Measurements from ENCODE around the gene PSG7. TPM values are rescaled to one million over a fixed set of nuclear protein-coding genes. Genes with fewer than 3 reads are reported as not detected.
"Not testable (repeated sequence)": the region's sequence is repeated elsewhere in the genome, so short reads cannot be mapped to it uniquely, and the experiment has no call there.

Gene PSG7
- total RNA-seq, 1 experiment from 2014 or later: not detected

DNA sequence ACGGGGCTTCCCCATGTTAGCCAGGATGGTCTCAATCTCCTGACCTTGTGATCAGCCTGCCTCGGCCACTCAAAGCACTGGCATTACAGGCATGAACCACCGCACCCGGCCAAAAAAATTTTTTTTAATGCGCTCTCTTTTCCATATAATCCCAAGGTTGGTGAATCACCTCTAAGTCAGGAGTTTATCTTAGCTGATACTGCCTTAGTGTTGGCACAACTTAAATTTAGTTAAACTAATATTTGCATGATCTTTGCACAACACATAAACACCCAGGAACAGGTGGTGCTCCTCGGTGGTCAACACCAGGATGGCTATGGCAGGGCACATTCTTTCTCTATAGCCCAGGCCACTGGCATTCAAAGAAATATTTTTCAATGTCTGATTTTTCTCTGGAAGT lies 24.1 kb upstream of the PSG7 start:
- intact Hi-C loops (cut with micrococcal nuclease): no loop called here
- ChIA-PET CTCF (no interaction called here), POLR2A (no interaction called here)
- TF ChIP-seq, protein P1, sequence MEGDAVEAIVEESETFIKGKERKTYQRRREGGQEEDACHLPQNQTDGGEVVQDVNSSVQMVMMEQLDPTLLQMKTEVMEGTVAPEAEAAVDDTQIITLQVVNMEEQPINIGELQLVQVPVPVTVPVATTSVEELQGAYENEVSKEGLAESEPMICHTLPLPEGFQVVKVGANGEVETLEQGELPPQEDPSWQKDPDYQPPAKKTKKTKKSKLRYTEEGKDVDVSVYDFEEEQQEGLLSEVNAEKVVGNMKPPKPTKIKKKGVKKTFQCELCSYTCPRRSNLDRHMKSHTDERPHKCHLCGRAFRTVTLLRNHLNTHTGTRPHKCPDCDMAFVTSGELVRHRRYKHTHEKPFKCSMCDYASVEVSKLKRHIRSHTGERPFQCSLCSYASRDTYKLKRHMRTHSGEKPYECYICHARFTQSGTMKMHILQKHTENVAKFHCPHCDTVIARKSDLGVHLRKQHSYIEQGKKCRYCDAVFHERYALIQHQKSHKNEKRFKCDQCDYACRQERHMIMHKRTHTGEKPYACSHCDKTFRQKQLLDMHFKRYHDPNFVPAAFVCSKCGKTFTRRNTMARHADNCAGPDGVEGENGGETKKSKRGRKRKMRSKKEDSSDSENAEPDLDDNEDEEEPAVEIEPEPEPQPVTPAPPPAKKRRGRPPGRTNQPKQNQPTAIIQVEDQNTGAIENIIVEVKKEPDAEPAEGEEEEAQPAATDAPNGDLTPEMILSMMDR (IDR thresholded peaks at IDR 0.05; ENCODE audit: unreplicated experiment): no peak
- H3K9me3 Mint-ChIP-seq (ENCODE audit: unreplicated experiment): no peaks in the 10 kb centered on the region
- H3K4me1 Mint-ChIP-seq (ENCODE audit: insufficient read depth, unreplicated experiment): peaks cover 6% of the 10 kb centered on the region
- H3K27me3 Mint-ChIP-seq (ENCODE audit: insufficient read depth, unreplicated experiment): no peaks in the 10 kb centered on the region
- BruUV-seq (replicated peaks): no TSS peak
- no peak overlapping the region for H3K27ac Mint-ChIP-seq (ENCODE audit: low read depth, unreplicated experiment)
- H3K36me3 Mint-ChIP-seq (ENCODE audit: insufficient read depth, unreplicated experiment): no peaks in the 10 kb centered on the region
- DNase-seq (ENCODE audit: unreplicated experiment): no peak
- no peak overlapping the region for H3K4me3 Mint-ChIP-seq (ENCODE audit: unreplicated experiment)

GRCh38 chr19:42952126-42952525 lies 15.1 kb upstream of the PSG7 start:
- H3K27ac Mint-ChIP-seq (ENCODE audit: low read depth, unreplicated experiment); H3K9me3 Mint-ChIP-seq (ENCODE audit: unreplicated experiment); intact Hi-C loops (cut with micrococcal nuclease); DNase-seq (ENCODE audit: unreplicated experiment); H3K4me3 Mint-ChIP-seq (ENCODE audit: unreplicated experiment); POLR2A ChIA-PET; BruUV-seq (replicated peaks); H3K27me3 Mint-ChIP-seq (ENCODE audit: insufficient read depth, unreplicated experiment); H3K36me3 Mint-ChIP-seq (ENCODE audit: insufficient read depth, unreplicated experiment); H3K4me1 Mint-ChIP-seq (ENCODE audit: insufficient read depth, unreplicated experiment): not testable (repeated sequence)
- CTCF ChIA-PET: interaction anchor here (0.8 kb wide), 1 partner anchor 10 kb away, joined by 3 read pairs; no protein-coding TSS in a partner anchor

- H3K4me3 Mint-ChIP-seq (ENCODE audit: unreplicated experiment); H3K27me3 Mint-ChIP-seq (ENCODE audit: insufficient read depth, unreplicated experiment); DNase-seq (ENCODE audit: unreplicated experiment); H3K4me1 Mint-ChIP-seq (ENCODE audit: insufficient read depth, unreplicated experiment); BruUV-seq (replicated peaks); H3K9me3 Mint-ChIP-seq (ENCODE audit: unreplicated experiment); intact Hi-C loops (cut with micrococcal nuclease); H3K36me3 Mint-ChIP-seq (ENCODE audit: insufficient read depth, unreplicated experiment); H3K27ac Mint-ChIP-seq (ENCODE audit: low read depth, unreplicated experiment); POLR2A ChIA-PET: not testable (repeated sequence)
- CTCF ChIA-PET: interaction anchor here (0.8 kb wide), 1 partner anchor 9 kb away, joined by 3 read pairs; no protein-coding TSS in a partner anchor
Observed at GRCh38 chr19:42951476-42951875, 14.5 kb upstream of the PSG7 start.

DNA sequence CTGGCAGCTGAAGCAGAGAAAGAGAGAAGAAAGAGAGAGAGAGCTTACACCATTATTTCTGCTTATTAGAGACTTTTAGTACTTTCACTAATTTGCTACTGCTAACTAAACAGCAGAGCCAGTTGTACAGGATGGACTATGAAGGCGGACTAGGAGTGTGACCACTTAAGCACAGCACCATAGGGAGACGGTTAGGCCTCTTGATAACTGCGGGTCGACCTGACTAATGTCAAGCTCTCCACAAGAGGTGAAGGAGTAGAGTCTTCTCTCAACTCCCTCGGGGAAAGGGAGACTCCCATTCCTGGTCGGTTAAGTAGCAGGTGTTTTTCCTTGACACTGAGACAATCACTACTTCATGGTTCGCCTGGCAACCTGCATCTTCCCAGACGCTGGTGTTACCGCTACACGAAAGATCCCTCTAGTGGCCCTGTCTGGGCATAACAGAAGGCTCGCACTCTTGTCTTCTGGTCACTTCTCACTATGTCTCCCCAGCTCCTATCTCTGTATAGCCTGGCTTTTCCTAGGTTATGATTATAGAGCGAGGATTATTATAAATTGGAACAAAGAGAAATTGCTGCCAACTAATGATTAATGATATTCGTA lies 5.3 kb upstream of the PSG7 start:
- H3K27me3 Mint-ChIP-seq (ENCODE audit: insufficient read depth, unreplicated experiment): no peaks in the 10 kb centered on the region
- H3K27ac Mint-ChIP-seq (ENCODE audit: low read depth, unreplicated experiment): no peak overlapping the region
- no peaks in the 10 kb centered on the region for H3K9me3 Mint-ChIP-seq (ENCODE audit: unreplicated experiment)
- intact Hi-C loops (cut with micrococcal nuclease): no loop called here
- H3K36me3 Mint-ChIP-seq (ENCODE audit: insufficient read depth, unreplicated experiment): no peaks in the 10 kb centered on the region
- peak; percentile 41 for DNase-seq (ENCODE audit: unreplicated experiment)
- TF ChIP-seq, protein P1 (IDR thresholded peaks at IDR 0.05; ENCODE audit: unreplicated experiment): peak; percentile 74
- BruUV-seq (replicated peaks): no TSS peak
- no peak overlapping the region for H3K4me3 Mint-ChIP-seq (ENCODE audit: unreplicated experiment)
- ChIA-PET POLR2A (no interaction called here), CTCF (interaction anchor here (0.6 to 2.1 kb wide), 9 partner anchors 10 to 271 kb away, joined by 3 to 6 read pairs (median 4); no protein-coding TSS in a partner anchor)
- no peaks in the 10 kb centered on the region for H3K4me1 Mint-ChIP-seq (ENCODE audit: insufficient read depth, unreplicated experiment)

DNA sequence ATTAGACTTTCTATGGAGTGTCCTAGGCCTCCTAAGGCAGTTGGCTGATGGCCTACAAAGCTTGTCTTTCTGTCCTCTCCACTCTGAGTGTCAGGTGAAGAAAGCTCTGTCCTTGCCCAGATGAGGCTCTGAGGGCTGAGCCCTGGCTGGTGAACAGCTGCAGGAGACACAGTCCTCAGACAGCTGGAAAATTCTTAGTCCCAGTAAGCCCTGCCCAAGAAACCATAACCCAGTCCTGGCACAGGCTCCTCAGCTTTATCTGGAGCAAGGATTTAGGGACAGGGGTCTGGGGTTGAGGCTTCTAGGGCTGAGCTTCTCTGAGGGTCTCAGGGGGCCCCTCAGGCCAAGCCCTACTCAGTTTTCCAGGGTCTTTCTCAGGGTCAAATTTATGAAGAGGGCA lies 2.3 kb downstream of the PSG7 start:
- H3K4me1 Mint-ChIP-seq (ENCODE audit: insufficient read depth, unreplicated experiment): peaks cover 21% of the 10 kb centered on the region
- H3K9me3 Mint-ChIP-seq (ENCODE audit: unreplicated experiment); H3K27me3 Mint-ChIP-seq (ENCODE audit: insufficient read depth, unreplicated experiment); intact Hi-C loops (cut with micrococcal nuclease); POLR2A ChIA-PET; BruUV-seq (replicated peaks); H3K27ac Mint-ChIP-seq (ENCODE audit: low read depth, unreplicated experiment); DNase-seq (ENCODE audit: unreplicated experiment); H3K4me3 Mint-ChIP-seq (ENCODE audit: unreplicated experiment); H3K36me3 Mint-ChIP-seq (ENCODE audit: insufficient read depth, unreplicated experiment): not testable (repeated sequence)
- CTCF ChIA-PET: interaction anchor here (1.4 kb wide), 1 partner anchor 149 kb away, joined by 4 read pairs; no protein-coding TSS in a partner anchor

- H3K9me3 Mint-ChIP-seq (ENCODE audit: unreplicated experiment); BruUV-seq (replicated peaks); intact Hi-C loops (cut with micrococcal nuclease); H3K27me3 Mint-ChIP-seq (ENCODE audit: insufficient read depth, unreplicated experiment); H3K4me3 Mint-ChIP-seq (ENCODE audit: unreplicated experiment); DNase-seq (ENCODE audit: unreplicated experiment); POLR2A ChIA-PET; H3K36me3 Mint-ChIP-seq (ENCODE audit: insufficient read depth, unreplicated experiment); H3K27ac Mint-ChIP-seq (ENCODE audit: low read depth, unreplicated experiment): not testable (repeated sequence)
- peaks cover 21% of the 10 kb centered on the region for H3K4me1 Mint-ChIP-seq (ENCODE audit: insufficient read depth, unreplicated experiment)
- CTCF ChIA-PET: interaction anchor here (0.9 to 1.4 kb wide), 2 partner anchors 11 to 149 kb away, joined by 3 to 4 read pairs; no protein-coding TSS in a partner anchor
Observed at GRCh38 chr19:42934183-42934582, 2.8 kb downstream of the PSG7 start.

- DNase-seq (ENCODE audit: unreplicated experiment); H3K9me3 Mint-ChIP-seq (ENCODE audit: unreplicated experiment); BruUV-seq (replicated peaks); POLR2A ChIA-PET; H3K27me3 Mint-ChIP-seq (ENCODE audit: insufficient read depth, unreplicated experiment); H3K36me3 Mint-ChIP-seq (ENCODE audit: insufficient read depth, unreplicated experiment); H3K4me3 Mint-ChIP-seq (ENCODE audit: unreplicated experiment); intact Hi-C loops (cut with micrococcal nuclease): not testable (repeated sequence)
- peaks cover 21% of the 10 kb centered on the region for H3K4me1 Mint-ChIP-seq (ENCODE audit: insufficient read depth, unreplicated experiment)
- CTCF ChIA-PET: interaction anchor here (0.6 to 1.4 kb wide), 4 partner anchors 10 to 272 kb away, joined by 3 to 5 read pairs (median 4); partner anchors contain the start of gene PSG4
- peak overlapping the region; percentile 68 for H3K27ac Mint-ChIP-seq (ENCODE audit: low read depth, unreplicated experiment)
Observed at GRCh38 chr19:42933412-42933811, 3.6 kb downstream of the PSG7 start.

GRCh38 chr19:42932485-42933101 lies 4.4 kb downstream of the PSG7 start:
- POLR2A ChIA-PET; intact Hi-C loops (cut with micrococcal nuclease); H3K36me3 Mint-ChIP-seq (ENCODE audit: insufficient read depth, unreplicated experiment); BruUV-seq (replicated peaks); H3K27me3 Mint-ChIP-seq (ENCODE audit: insufficient read depth, unreplicated experiment); H3K9me3 Mint-ChIP-seq (ENCODE audit: unreplicated experiment); H3K4me3 Mint-ChIP-seq (ENCODE audit: unreplicated experiment): not testable (repeated sequence)
- peaks cover 21% of the 10 kb centered on the region for H3K4me1 Mint-ChIP-seq (ENCODE audit: insufficient read depth, unreplicated experiment)
- peak; percentile 50 for DNase-seq (ENCODE audit: unreplicated experiment)
- CTCF ChIA-PET: interaction anchor here (0.7 to 1.4 kb wide), 7 partner anchors 9 to 483 kb away, joined by 3 to 5 read pairs (median 3); no protein-coding TSS in a partner anchor
- peak overlapping the region; percentile 68 for H3K27ac Mint-ChIP-seq (ENCODE audit: low read depth, unreplicated experiment)
